PC-3 (cell line): ENCODE results near the gene DIS3L2. TPM values are rescaled to one million over a fixed set of nuclear protein-coding genes. Genes with fewer than 3 reads are reported as not detected.

Experiments used
- ATAC-seq: fragments of 200-7000 bp; cut with Tn5 transposase; 2 replicates; pipeline ENCODE4 v1.9.1; 2020; ENCODE audit warnings: mild to moderate bottlenecking, moderate library complexity
- BruUV-seq: library from RNA; stranded (reverse); fragments of 400-500 nt; replicated peaks from 2 replicates; lab custom pipeline; 2021; lab: Mats Ljungman, UMichigan
- CTCF ChIA-PET: fragments of 300-600 bp; sonication (Branson Sonifier 250); formaldehyde crosslinking; loops from one replicate; lab custom pipeline; 2022; ENCODE audit warnings: antibody characterized with exemption; lab: Charles Lee
- POLR2A ChIA-PET: fragments of 300-600 bp; sonication (Branson Sonifier 250); formaldehyde crosslinking; loops from one replicate; lab custom pipeline; 2022; ENCODE audit warnings: antibody characterized with exemption; ENCODE audit not compliant: unreplicated experiment; lab: Charles Lee
- DNase-seq: peaks from one replicate; pipeline ENCODE4 v3.0.0-alpha.2; 2015
- H2AFZ ChIP-seq: fragments of 300-600 bp; sonication (generic); 2 replicates; pipeline ENCODE4 v1.6.0; 2016; ENCODE audit warnings: antibody characterized with exemption, low read length
- H3F3A ChIP-seq: fragments of 300-600 bp; sonication (generic); one replicate; pipeline ENCODE4 v1.6.0; 2017; ENCODE audit warnings: antibody characterized with exemption, low read length, control low read depth, mild to moderate bottlenecking; ENCODE audit not compliant: unreplicated experiment
- H3K27ac ChIP-seq: fragments of 300-600 bp; sonication (generic); 2 replicates; pipeline ENCODE4 v1.5.1; 2016; ENCODE audit warnings: mild to moderate bottlenecking, low read length
- H3K27me3 ChIP-seq: fragments of 300-600 bp; sonication (generic); 2 replicates; pipeline ENCODE4 v1.6.1; 2016; ENCODE audit warnings: low read length, mixed read lengths
- H3K36me3 ChIP-seq: fragments of 300-600 bp; sonication (generic); 2 replicates; pipeline ENCODE4 v1.6.1; 2016; ENCODE audit warnings: low read depth, mixed run types, low read length, mixed read lengths
- H3K4me1 ChIP-seq: fragments of 300-600 bp; sonication (generic); 2 replicates; pipeline ENCODE4 v1.5.1; 2016; ENCODE audit warnings: low read length; ENCODE audit not compliant: insufficient read depth
- H3K4me2 ChIP-seq: fragments of 300-600 bp; sonication (generic); 2 replicates; pipeline ENCODE4 v1.6.0; 2016; ENCODE audit warnings: low read length
- H3K4me3 ChIP-seq: fragments of 300-600 bp; sonication (generic); 2 replicates; pipeline ENCODE4 v1.5.1; 2016; ENCODE audit warnings: mild to moderate bottlenecking, low read length, mixed read lengths
- H3K79me2 ChIP-seq: fragments of 300-600 bp; sonication (generic); 2 replicates; pipeline ENCODE4 v1.6.1; 2017; ENCODE audit warnings: low read length, mixed read lengths
- H3K9ac ChIP-seq: fragments of 300-600 bp; sonication (generic); 2 replicates; pipeline ENCODE4 v1.6.0; 2016; ENCODE audit warnings: mild to moderate bottlenecking, low read length
- H3K9me2 ChIP-seq: fragments of 300-600 bp; sonication (generic); replicated peaks from 2 replicates; pipeline ENCODE4 v1.6.1; 2016; ENCODE audit warnings: mixed run types, low read length, mixed read lengths
- H3K9me3 ChIP-seq: fragments of 300-600 bp; sonication (generic); 2 replicates; pipeline ENCODE4 v1.6.1; 2016; ENCODE audit warnings: low read length, mixed read lengths
- H4K20me1 ChIP-seq: fragments of 300-600 bp; sonication (generic); 2 replicates; pipeline ENCODE4 v1.6.1; 2016; ENCODE audit warnings: low read length, mixed read lengths
- EZH2 ChIP-seq: fragments of 300-600 bp; sonication (generic); IDR thresholded peaks from one replicate; pipeline ENCODE4 v1.6.1; 2017; ENCODE audit warnings: antibody characterized with exemption, mild to moderate bottlenecking, low read length; ENCODE audit not compliant: unreplicated experiment
- EZH2phosphoT487 ChIP-seq: fragments of 300-600 bp; sonication (generic); IDR thresholded peaks from 2 replicates; pipeline ENCODE4 v1.6.1; 2018; ENCODE audit warnings: mild to moderate bottlenecking, antibody characterized with exemption, low read length, borderline replicate concordance
- intact Hi-C: fragments of 100-400 bp; cut with micrococcal nuclease; formaldehyde crosslinking; loops from 2 replicates; pipeline ENCODE4 v1.9.0; 2023
- total RNA-seq: library from RNA; depleted of rRNA; stranded (reverse); fragments of >200 nt; gene quantifications from 2 replicates; pipeline ENCODE4 v1.2.3, GENCODE V29; 2014
- TF ChIP-seq, protein P1 (sequence below): fragments of 300-600 bp; sonication (generic); conservative IDR thresholded peaks from 2 replicates; pipeline ENCODE4 v1.5.1; 2017; ENCODE audit warnings: antibody characterized with exemption, low read depth, mild to moderate bottlenecking, low read length

DIS3L2 gene
- total RNA-seq, 1 experiment from 2014 or later, result 22.8 TPM

DNA sequence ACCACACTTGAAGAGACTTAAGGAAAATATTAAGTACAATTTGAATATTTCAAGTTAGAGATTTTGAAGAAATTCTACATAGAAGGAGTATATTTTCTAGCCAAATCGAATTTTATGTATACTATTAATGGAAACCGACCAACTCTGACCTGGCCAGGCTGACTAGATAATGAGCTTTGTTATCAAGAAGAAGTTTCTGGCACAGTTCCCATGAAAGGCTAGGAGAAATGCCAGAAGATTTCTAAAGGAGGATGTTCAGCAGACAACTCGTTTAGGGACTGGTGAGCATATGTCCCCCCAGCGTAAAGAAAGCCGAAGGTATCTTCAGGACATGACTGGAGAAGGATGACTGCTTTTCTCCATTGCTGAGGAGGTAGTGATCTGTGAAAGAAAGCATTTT is 127.3 kb downstream of the DIS3L2 start:
- intact Hi-C loops, result no loop called here
- Histone ChIP-seq H4K20me1 (no peaks in the 10 kb centered on the region), H3K4me2 (no peak overlapping the region), H3F3A (no peaks in the 10 kb centered on the region), H3K9me2 (no peaks in the 10 kb centered on the region), H3K36me3 (peaks cover 4% of the 10 kb centered on the region), H2AFZ (no peak overlapping the region), H3K27ac (no peak overlapping the region), H3K9ac (no peak overlapping the region), H3K4me3 (no peak overlapping the region), H3K27me3 (no peaks in the 10 kb centered on the region), H3K79me2 (no peaks in the 10 kb centered on the region), H3K4me1 (no peaks in the 10 kb centered on the region), H3K9me3 (no peaks in the 10 kb centered on the region)
- DNase-seq (no peak), ATAC-seq (no peak)
- ChIA-PET POLR2A (no interaction called here), CTCF (no interaction called here)
- TF ChIP-seq, protein P1, sequence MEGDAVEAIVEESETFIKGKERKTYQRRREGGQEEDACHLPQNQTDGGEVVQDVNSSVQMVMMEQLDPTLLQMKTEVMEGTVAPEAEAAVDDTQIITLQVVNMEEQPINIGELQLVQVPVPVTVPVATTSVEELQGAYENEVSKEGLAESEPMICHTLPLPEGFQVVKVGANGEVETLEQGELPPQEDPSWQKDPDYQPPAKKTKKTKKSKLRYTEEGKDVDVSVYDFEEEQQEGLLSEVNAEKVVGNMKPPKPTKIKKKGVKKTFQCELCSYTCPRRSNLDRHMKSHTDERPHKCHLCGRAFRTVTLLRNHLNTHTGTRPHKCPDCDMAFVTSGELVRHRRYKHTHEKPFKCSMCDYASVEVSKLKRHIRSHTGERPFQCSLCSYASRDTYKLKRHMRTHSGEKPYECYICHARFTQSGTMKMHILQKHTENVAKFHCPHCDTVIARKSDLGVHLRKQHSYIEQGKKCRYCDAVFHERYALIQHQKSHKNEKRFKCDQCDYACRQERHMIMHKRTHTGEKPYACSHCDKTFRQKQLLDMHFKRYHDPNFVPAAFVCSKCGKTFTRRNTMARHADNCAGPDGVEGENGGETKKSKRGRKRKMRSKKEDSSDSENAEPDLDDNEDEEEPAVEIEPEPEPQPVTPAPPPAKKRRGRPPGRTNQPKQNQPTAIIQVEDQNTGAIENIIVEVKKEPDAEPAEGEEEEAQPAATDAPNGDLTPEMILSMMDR, result no peak
- TF ChIP-seq EZH2 (no peak), EZH2phosphoT487 (no peak)
- BruUV-seq, result no TSS peak

DNA sequence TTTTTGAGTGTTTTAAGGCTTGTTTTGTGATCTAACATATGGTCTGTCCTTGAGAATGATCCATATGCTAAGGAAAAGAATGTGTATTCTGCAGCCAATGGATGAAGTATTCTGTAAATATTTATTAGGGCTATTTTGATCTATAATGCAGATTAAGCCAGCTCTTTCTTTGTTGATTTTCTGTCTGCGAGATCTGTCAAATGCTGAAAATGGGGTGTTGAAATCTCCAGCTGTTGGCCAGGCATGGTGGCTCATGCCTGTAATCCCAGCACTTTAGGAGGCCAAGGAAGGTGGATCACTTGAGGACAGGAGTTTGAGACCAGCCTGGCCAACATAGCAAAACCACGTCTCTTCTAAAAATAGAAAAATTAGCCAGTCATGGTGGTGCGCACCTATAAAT is 132.7 kb downstream of the DIS3L2 start:
- no peak overlapping the region for H3K4me3 ChIP-seq
- no peak overlapping the region for H3K4me2 ChIP-seq
- H4K20me1 ChIP-seq, result no peaks in the 10 kb centered on the region
- no TSS peak for BruUV-seq
- H3K9me2 ChIP-seq, result no peaks in the 10 kb centered on the region
- H3K4me1 ChIP-seq, result no peaks in the 10 kb centered on the region
- no peak overlapping the region for H3K9ac ChIP-seq
- intact Hi-C loops, result no loop called here
- ChIA-PET CTCF (no interaction called here), POLR2A (no interaction called here)
- TF ChIP-seq EZH2, result no peak
- TF ChIP-seq, protein P1, result no peak
- TF ChIP-seq EZH2phosphoT487, result no peak
- ATAC-seq, result no peak
- H3K79me2 ChIP-seq, result no peaks in the 10 kb centered on the region
- H2AFZ ChIP-seq, result no peak overlapping the region
- H3K9me3 ChIP-seq, result no peaks in the 10 kb centered on the region
- H3F3A ChIP-seq, result no peaks in the 10 kb centered on the region
- DNase-seq, result no peak
- no peaks in the 10 kb centered on the region for H3K27me3 ChIP-seq
- H3K27ac ChIP-seq, result no peak overlapping the region
- peaks cover 10% of the 10 kb centered on the region for H3K36me3 ChIP-seq

DNA sequence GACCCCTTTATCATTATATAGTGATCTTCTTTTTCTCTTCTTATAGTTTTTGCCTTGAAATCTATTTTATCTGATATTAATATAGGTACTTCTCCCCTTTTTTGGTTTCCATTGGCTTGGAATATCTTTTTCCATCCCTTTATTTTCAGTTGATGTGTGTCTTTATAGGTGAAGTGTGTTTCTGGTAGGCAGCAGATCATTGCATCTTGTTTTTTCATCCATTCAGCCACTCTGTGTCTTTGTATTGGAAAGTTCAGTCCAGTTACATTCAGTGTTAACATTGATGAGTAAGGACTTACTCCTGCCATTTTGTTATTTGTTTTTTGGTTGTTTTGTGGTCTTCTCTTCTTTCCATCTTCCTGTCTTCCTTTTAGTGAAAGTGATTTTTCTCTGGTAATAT is 133.4 kb downstream of the DIS3L2 start:
- intact Hi-C loops, result no loop called here
- TF ChIP-seq EZH2phosphoT487 (no peak), EZH2 (no peak)
- TF ChIP-seq, protein P1, result no peak
- no peak overlapping the region for H3K4me3 ChIP-seq
- H2AFZ ChIP-seq, result no peak overlapping the region
- no peak overlapping the region for H3K4me2 ChIP-seq
- CTCF ChIA-PET, result interaction anchor here (0.6 kb wide), 1 partner anchor 134 kb away, joined by 3 read pairs; no protein-coding TSS in a partner anchor
- H3K9me2 ChIP-seq, result no peaks in the 10 kb centered on the region
- POLR2A ChIA-PET, result no interaction called here
- no peaks in the 10 kb centered on the region for H3F3A ChIP-seq
- H3K27ac ChIP-seq, result no peak overlapping the region
- BruUV-seq, result no TSS peak
- H3K36me3 ChIP-seq, result peaks cover 10% of the 10 kb centered on the region
- no peak overlapping the region for H3K9ac ChIP-seq
- no peak for ATAC-seq
- no peaks in the 10 kb centered on the region for H3K9me3 ChIP-seq
- DNase-seq, result no peak
- H3K27me3 ChIP-seq, result no peaks in the 10 kb centered on the region
- no peaks in the 10 kb centered on the region for H4K20me1 ChIP-seq
- no peaks in the 10 kb centered on the region for H3K79me2 ChIP-seq
- H3K4me1 ChIP-seq, result no peaks in the 10 kb centered on the region
